Nephron progenitor cell (in vitro differentiated cells): Measurements from ENCODE around the gene OR52H1.

Experiments
- DNase-seq: peaks from one replicate; pipeline ENCODE4 v3.0.0; 2021
- H3K27ac Mint-ChIP-seq: 2 replicates; pipeline ENCODE4 v1.8.0; 2021; ENCODE audit warnings: mild to moderate bottlenecking, moderate library complexity, mixed read lengths
- H3K27me3 Mint-ChIP-seq: 2 replicates; pipeline ENCODE4 v1.8.0; 2021; ENCODE audit warnings: mild to moderate bottlenecking, low read depth, mixed read lengths; ENCODE audit not compliant: poor library complexity
- H3K36me3 Mint-ChIP-seq: 2 replicates; pipeline ENCODE4 v1.8.0; 2021; ENCODE audit warnings: low read depth, mixed read lengths
- H3K4me1 Mint-ChIP-seq: 2 replicates; pipeline ENCODE4 v1.8.0; 2021; ENCODE audit warnings: mixed read lengths
- H3K4me3 Mint-ChIP-seq: 2 replicates; pipeline ENCODE4 v1.8.0; 2021; ENCODE audit warnings: mild to moderate bottlenecking, moderate library complexity, mixed read lengths
- H3K9me3 Mint-ChIP-seq: 2 replicates; pipeline ENCODE4 v1.8.0; 2021; ENCODE audit warnings: mild to moderate bottlenecking, moderate library complexity, mixed read lengths
- TF ChIP-seq, protein P1 (sequence below): fragments of 200-600 bp; sonication (generic); IDR thresholded peaks from 2 replicates; pipeline ENCODE4 v1.5.0; 2021; ENCODE audit warnings: antibody characterized with exemption

OR52H1 gene

GRCh38 chr11:5541427-5541826 lies 6.9 kb downstream of the OR52H1 start:
- TF ChIP-seq, protein P1, sequence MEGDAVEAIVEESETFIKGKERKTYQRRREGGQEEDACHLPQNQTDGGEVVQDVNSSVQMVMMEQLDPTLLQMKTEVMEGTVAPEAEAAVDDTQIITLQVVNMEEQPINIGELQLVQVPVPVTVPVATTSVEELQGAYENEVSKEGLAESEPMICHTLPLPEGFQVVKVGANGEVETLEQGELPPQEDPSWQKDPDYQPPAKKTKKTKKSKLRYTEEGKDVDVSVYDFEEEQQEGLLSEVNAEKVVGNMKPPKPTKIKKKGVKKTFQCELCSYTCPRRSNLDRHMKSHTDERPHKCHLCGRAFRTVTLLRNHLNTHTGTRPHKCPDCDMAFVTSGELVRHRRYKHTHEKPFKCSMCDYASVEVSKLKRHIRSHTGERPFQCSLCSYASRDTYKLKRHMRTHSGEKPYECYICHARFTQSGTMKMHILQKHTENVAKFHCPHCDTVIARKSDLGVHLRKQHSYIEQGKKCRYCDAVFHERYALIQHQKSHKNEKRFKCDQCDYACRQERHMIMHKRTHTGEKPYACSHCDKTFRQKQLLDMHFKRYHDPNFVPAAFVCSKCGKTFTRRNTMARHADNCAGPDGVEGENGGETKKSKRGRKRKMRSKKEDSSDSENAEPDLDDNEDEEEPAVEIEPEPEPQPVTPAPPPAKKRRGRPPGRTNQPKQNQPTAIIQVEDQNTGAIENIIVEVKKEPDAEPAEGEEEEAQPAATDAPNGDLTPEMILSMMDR = no peak
- no peak for DNase-seq
- H3K4me1 Mint-ChIP-seq = no peaks in the 10 kb centered on the region
- H3K27me3 Mint-ChIP-seq = peaks cover 6% of the 10 kb centered on the region
- no peaks in the 10 kb centered on the region for H3K36me3 Mint-ChIP-seq
- H3K4me3 Mint-ChIP-seq = no peak overlapping the region
- H3K27ac Mint-ChIP-seq = no peak overlapping the region
- peaks cover 9% of the 10 kb centered on the region for H3K9me3 Mint-ChIP-seq

- Mint-ChIP-seq H3K9me3 (peaks cover 9% of the 10 kb centered on the region), H3K4me1 (no peaks in the 10 kb centered on the region), H3K4me3 (no peak overlapping the region), H3K36me3 (no peaks in the 10 kb centered on the region), H3K27ac (no peak overlapping the region), H3K27me3 (peaks cover 6% of the 10 kb centered on the region)
- TF ChIP-seq, protein P1 = no peak
- no peak for DNase-seq
These were observed 11.9 kb downstream of the OR52H1 start for GRCh38 chr11:5536482-5536881.

- no peak for DNase-seq
- H3K9me3 Mint-ChIP-seq = peaks cover 9% of the 10 kb centered on the region
- H3K27me3 Mint-ChIP-seq = peaks cover 3% of the 10 kb centered on the region
- H3K4me3 Mint-ChIP-seq = no peak overlapping the region
- no peaks in the 10 kb centered on the region for H3K4me1 Mint-ChIP-seq
- H3K36me3 Mint-ChIP-seq = no peaks in the 10 kb centered on the region
- H3K27ac Mint-ChIP-seq = no peak overlapping the region
- TF ChIP-seq, protein P1 = no peak
These were observed 14.3 kb downstream of the OR52H1 start for GRCh38 chr11:5534046-5534445.

GRCh38 chr11:5531053-5531831 lies 17.1 kb downstream of the OR52H1 start:
- no peak overlapping the region for H3K27ac Mint-ChIP-seq
- no peaks in the 10 kb centered on the region for H3K9me3 Mint-ChIP-seq
- no peaks in the 10 kb centered on the region for H3K36me3 Mint-ChIP-seq
- peaks cover 7% of the 10 kb centered on the region for H3K27me3 Mint-ChIP-seq
- no peak overlapping the region for H3K4me3 Mint-ChIP-seq
- TF ChIP-seq, protein P1 = no peak
- DNase-seq = no peak
- H3K4me1 Mint-ChIP-seq = no peaks in the 10 kb centered on the region

GRCh38 chr11:5528495-5528894 lies 19.8 kb downstream of the OR52H1 start:
- no peaks in the 10 kb centered on the region for H3K4me1 Mint-ChIP-seq

More at GRCh38 chr11:5528495-5528894, 19.8 kb downstream of the OR52H1 start:
- no peaks in the 10 kb centered on the region for H3K36me3 Mint-ChIP-seq
- no peak overlapping the region for H3K4me3 Mint-ChIP-seq
- DNase-seq = no peak
- no peaks in the 10 kb centered on the region for H3K9me3 Mint-ChIP-seq
- peaks cover 7% of the 10 kb centered on the region for H3K27me3 Mint-ChIP-seq
- no peak overlapping the region for H3K27ac Mint-ChIP-seq
- TF ChIP-seq, protein P1 = no peak
